Measurements from ENCODE around the gene CEBPG.

The CEBPG gene

DNA sequence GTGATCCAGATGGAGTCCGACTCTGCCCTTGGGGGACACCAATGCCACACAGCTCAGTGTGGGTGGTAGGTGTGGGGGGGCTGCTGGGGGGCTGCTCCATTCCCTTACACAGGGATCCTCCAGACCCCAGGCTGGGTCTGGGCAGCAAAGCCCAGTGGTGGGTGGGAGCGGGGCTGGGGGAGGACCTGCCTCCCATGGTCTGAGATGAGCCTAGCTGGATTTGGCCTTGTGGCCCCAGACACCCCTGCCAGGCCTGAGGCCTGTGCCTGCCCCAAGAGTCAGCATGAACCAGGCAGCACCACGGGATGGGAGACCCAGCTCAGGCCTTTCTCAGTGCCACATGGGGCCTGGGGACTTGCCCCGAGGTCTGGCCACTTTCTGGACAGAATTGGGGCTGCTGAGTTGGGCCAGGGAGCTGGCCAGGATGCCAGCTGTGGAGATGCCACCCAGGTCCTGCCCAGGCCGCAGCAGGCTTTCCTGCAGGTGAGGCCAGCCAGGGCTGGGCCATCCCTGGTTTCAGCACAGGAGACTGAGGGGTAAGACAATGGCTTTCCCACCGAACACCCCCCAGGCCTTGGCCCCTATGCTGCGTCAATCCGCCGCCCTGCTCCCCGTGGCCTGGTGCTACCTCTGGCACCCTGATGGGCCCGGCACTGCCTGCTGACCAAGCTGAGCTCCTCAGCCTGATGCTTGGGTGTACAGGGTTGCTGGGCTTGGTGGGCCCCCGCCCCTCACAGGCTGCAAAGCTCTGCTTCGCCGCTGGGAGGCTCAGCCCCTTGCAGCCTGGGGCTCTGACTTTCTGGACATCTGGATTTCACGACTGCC lies 24.2 kb downstream of the CEBPG start:
- no peak for ATAC-seq
- TF ChIP-seq ZNF70 (CRISPR knock-in tag; IDR thresholded peaks at IDR 0.05) = no peak
- no peak for TF ChIP-seq ARNTL (CRISPR knock-in tag; IDR thresholded peaks at IDR 0.05; ENCODE audit: borderline replicate concordance, low read depth)
- no peak for TF ChIP-seq RARB (CRISPR knock-in tag; IDR thresholded peaks at IDR 0.05)
- TF ChIP-seq SNAI2 (CRISPR knock-in tag; IDR thresholded peaks at IDR 0.05) = no peak
- no peak for TF ChIP-seq ESRRG (CRISPR knock-in tag; IDR thresholded peaks at IDR 0.05)
- TF ChIP-seq ZNF565 (CRISPR knock-in tag; conservative IDR thresholded peaks at IDR 0.05; ENCODE audit: low read depth) = no peak
- TF ChIP-seq, protein P1, sequence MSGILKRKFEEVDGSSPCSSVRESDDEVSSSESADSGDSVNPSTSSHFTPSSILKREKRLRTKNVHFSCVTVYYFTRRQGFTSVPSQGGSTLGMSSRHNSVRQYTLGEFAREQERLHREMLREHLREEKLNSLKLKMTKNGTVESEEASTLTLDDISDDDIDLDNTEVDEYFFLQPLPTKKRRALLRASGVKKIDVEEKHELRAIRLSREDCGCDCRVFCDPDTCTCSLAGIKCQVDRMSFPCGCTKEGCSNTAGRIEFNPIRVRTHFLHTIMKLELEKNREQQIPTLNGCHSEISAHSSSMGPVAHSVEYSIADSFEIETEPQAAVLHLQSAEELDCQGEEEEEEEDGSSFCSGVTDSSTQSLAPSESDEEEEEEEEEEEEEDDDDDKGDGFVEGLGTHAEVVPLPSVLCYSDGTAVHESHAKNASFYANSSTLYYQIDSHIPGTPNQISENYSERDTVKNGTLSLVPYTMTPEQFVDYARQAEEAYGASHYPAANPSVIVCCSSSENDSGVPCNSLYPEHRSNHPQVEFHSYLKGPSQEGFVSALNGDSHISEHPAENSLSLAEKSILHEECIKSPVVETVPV (CRISPR knock-in tag; IDR thresholded peaks at IDR 0.05) = no peak
- no peak for TF ChIP-seq CSDC2 (CRISPR knock-in tag; IDR thresholded peaks at IDR 0.05)
- TF ChIP-seq, protein P2, sequence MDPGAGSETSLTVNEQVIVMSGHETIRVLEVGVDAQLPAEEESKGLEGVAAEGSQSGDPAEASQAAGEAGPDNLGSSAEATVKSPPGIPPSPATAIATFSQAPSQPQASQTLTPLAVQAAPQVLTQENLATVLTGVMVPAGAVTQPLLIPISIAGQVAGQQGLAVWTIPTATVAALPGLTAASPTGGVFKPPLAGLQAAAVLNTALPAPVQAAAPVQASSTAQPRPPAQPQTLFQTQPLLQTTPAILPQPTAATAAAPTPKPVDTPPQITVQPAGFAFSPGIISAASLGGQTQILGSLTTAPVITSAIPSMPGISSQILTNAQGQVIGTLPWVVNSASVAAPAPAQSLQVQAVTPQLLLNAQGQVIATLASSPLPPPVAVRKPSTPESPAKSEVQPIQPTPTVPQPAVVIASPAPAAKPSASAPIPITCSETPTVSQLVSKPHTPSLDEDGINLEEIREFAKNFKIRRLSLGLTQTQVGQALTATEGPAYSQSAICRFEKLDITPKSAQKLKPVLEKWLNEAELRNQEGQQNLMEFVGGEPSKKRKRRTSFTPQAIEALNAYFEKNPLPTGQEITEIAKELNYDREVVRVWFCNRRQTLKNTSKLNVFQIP (CRISPR knock-in tag; IDR thresholded peaks at IDR 0.05; ENCODE audit: borderline replicate concordance, low read depth) = no peak
- TF ChIP-seq, protein P3, sequence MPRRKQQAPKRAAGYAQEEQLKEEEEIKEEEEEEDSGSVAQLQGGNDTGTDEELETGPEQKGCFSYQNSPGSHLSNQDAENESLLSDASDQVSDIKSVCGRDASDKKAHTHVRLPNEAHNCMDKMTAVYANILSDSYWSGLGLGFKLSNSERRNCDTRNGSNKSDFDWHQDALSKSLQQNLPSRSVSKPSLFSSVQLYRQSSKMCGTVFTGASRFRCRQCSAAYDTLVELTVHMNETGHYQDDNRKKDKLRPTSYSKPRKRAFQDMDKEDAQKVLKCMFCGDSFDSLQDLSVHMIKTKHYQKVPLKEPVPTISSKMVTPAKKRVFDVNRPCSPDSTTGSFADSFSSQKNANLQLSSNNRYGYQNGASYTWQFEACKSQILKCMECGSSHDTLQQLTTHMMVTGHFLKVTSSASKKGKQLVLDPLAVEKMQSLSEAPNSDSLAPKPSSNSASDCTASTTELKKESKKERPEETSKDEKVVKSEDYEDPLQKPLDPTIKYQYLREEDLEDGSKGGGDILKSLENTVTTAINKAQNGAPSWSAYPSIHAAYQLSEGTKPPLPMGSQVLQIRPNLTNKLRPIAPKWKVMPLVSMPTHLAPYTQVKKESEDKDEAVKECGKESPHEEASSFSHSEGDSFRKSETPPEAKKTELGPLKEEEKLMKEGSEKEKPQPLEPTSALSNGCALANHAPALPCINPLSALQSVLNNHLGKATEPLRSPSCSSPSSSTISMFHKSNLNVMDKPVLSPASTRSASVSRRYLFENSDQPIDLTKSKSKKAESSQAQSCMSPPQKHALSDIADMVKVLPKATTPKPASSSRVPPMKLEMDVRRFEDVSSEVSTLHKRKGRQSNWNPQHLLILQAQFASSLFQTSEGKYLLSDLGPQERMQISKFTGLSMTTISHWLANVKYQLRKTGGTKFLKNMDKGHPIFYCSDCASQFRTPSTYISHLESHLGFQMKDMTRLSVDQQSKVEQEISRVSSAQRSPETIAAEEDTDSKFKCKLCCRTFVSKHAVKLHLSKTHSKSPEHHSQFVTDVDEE (CRISPR knock-in tag; IDR thresholded peaks at IDR 0.05) = no peak

DNA sequence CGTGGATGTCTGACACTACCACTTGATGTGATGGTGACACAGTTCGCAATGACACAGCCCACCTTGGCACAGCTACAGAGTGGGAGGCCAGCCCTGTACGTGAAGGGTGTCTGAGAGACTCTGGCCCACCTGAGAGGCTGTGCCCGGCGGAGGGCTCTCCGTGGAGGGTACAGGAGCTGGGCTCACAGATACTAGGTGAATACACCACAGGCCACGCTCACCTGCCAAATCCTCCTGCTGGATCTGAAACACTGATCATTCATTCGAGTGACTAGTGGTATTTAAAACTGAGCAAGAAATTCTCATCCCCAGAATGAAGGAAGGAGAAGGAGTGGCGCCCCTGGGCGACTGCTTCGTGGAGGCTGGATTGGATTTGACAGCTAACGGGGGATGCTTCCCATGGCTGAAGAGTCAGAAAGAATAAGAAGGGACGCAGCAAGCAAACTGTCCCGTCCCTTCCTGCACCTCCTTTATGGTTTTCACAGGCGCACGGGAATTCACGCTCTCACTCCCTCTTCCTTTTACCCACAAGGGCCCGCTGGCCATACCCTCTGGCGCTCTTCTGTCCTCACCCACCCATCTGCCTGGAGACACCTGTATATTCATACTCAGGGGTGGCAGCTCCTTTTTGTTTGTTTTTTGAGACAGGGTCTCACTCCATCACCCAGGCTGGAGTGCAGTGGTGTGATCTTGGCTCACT lies 25.0 kb downstream of the CEBPG start:
- ATAC-seq = no peak
- no peak for TF ChIP-seq ESRRG (CRISPR knock-in tag; IDR thresholded peaks at IDR 0.05)
- no peak for TF ChIP-seq ISL1 (CRISPR knock-in tag; IDR thresholded peaks at IDR 0.05)
- no peak for TF ChIP-seq GLIS3 (CRISPR knock-in tag; IDR thresholded peaks at IDR 0.05)
- no peak for TF ChIP-seq TCF4 (CRISPR knock-in tag; IDR thresholded peaks at IDR 0.05; ENCODE audit: borderline replicate concordance)
- TF ChIP-seq, protein P4, sequence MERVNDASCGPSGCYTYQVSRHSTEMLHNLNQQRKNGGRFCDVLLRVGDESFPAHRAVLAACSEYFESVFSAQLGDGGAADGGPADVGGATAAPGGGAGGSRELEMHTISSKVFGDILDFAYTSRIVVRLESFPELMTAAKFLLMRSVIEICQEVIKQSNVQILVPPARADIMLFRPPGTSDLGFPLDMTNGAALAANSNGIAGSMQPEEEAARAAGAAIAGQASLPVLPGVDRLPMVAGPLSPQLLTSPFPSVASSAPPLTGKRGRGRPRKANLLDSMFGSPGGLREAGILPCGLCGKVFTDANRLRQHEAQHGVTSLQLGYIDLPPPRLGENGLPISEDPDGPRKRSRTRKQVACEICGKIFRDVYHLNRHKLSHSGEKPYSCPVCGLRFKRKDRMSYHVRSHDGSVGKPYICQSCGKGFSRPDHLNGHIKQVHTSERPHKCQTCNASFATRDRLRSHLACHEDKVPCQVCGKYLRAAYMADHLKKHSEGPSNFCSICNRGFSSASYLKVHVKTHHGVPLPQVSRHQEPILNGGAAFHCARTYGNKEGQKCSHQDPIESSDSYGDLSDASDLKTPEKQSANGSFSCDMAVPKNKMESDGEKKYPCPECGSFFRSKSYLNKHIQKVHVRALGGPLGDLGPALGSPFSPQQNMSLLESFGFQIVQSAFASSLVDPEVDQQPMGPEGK (CRISPR knock-in tag; IDR thresholded peaks at IDR 0.05; ENCODE audit: borderline replicate concordance) = no peak
- TF ChIP-seq OSR1 (CRISPR knock-in tag; IDR thresholded peaks at IDR 0.05) = no peak
- no peak for TF ChIP-seq SNAI2 (CRISPR knock-in tag; IDR thresholded peaks at IDR 0.05)
- TF ChIP-seq ARNTL (CRISPR knock-in tag; IDR thresholded peaks at IDR 0.05; ENCODE audit: borderline replicate concordance, low read depth) = no peak
- TF ChIP-seq CREB5 (CRISPR knock-in tag; IDR thresholded peaks at IDR 0.05; ENCODE audit: low read depth) = no peak
- TF ChIP-seq TOX (CRISPR knock-in tag; IDR thresholded peaks at IDR 0.05; ENCODE audit: borderline replicate concordance) = no peak
- no peak for TF ChIP-seq CSDC2 (CRISPR knock-in tag; IDR thresholded peaks at IDR 0.05)

GRCh38 chr19:33399081-33399744 lies 25.7 kb downstream of the CEBPG start:
- ATAC-seq = no peak
- TF ChIP-seq TCF4 (CRISPR knock-in tag; IDR thresholded peaks at IDR 0.05; ENCODE audit: borderline replicate concordance) (no peak), RARB (CRISPR knock-in tag; IDR thresholded peaks at IDR 0.05) (no peak), ZFP3 (CRISPR knock-in tag; IDR thresholded peaks at IDR 0.05) (no peak), SNAI2 (CRISPR knock-in tag; IDR thresholded peaks at IDR 0.05) (no peak), ZFP30 (CRISPR knock-in tag; IDR thresholded peaks at IDR 0.05) (no peak), ZNF565 (CRISPR knock-in tag; conservative IDR thresholded peaks at IDR 0.05; ENCODE audit: low read depth) (no peak)
- TF ChIP-seq, protein P2 (CRISPR knock-in tag; IDR thresholded peaks at IDR 0.05; ENCODE audit: borderline replicate concordance, low read depth) = no peak
- TF ChIP-seq, protein P1 (CRISPR knock-in tag; IDR thresholded peaks at IDR 0.05) = no peak

Measured in SK-N-SH treated with all-trans-retinoic acid at 6 μM for 48 hours (cell line).